ENCODE results near the gene TGFBR1. TPM values are rescaled to one million over a fixed set of nuclear protein-coding genes. Genes with fewer than 3 reads are reported as not detected.

TGFBR1 gene
- total RNA-seq, 2 experiments from 2014 or later = 12.9 to 14.6 TPM

- Histone ChIP-seq H3K27ac (ENCODE audit: low read depth in 1 of 2, low read length in 2 of 2) (no peak overlapping the region), H3K4me3 (ENCODE audit: low read length) (peak overlapping the region; percentile 47), H3K27me3 (ENCODE audit: control insufficient read depth in 1 of 2, insufficient read depth in 2 of 2, low read length in 2 of 2) (no peaks in the 10 kb centered on the region), H3K4me1 (ENCODE audit: insufficient read depth, low read length) (peaks cover 76% of the 10 kb centered on the region), H3K9me3 (ENCODE audit: control insufficient read depth in 1 of 2, insufficient read depth in 1 of 2, low read length in 2 of 2) (no peaks in the 10 kb centered on the region), H3K36me3 (ENCODE audit: insufficient read depth, low read length) (no peaks in the 10 kb centered on the region)
- Mint-ChIP-seq H3K27me3 (no peaks in the 10 kb centered on the region), H3K4me1 (ENCODE audit: low read depth) (peaks cover 81% of the 10 kb centered on the region), H3K9me3 (no peaks in the 10 kb centered on the region), H3K36me3 (ENCODE audit: low read depth) (no peaks in the 10 kb centered on the region), H3K4me3 (peak overlapping the region; percentile 87), H3K27ac (peak overlapping the region; percentile 69)
- ATAC-seq (ENCODE audit: poor library complexity) = no peak
- no peak for TF ChIP-seq CTCF (IDR thresholded peaks at IDR 0.05)
- DNase-seq = peak in 4 of 14 experiments; percentile 23 to 80 (median 61)
- ChIA-PET CTCF (interaction anchor here (0.7 kb wide), 1 partner anchor 84 kb away, joined by 3 read pairs; no protein-coding TSS in a partner anchor), POLR2A (interaction anchor here (1.1 to 3.0 kb wide), 13 partner anchors 8 to 81 kb away, joined by 4 to 58 read pairs (median 13); partner anchors contain the start of gene TGFBR1)
- intact Hi-C loops (cut with DNase I, micrococcal nuclease) = loop anchor here in 1 of 2 experiments (5.0 kb wide), 1 partner anchor 55 kb away; no protein-coding TSS in a partner anchor
Observed at GRCh38 chr9:99056886-99057664, 47.8 kb upstream of the TGFBR1 start.

GRCh38 chr9:99057665-99058625 lies 47.0 kb upstream of the TGFBR1 start:
- ATAC-seq (ENCODE audit: poor library complexity) (peak; percentile 76), DNase-seq (peak; percentile 27 to 94 (median 60))
- Mint-ChIP-seq H3K27ac (peak overlapping the region; percentile 69), H3K4me3 (peak overlapping the region; percentile 87), H3K9me3 (no peaks in the 10 kb centered on the region), H3K27me3 (no peaks in the 10 kb centered on the region), H3K4me1 (ENCODE audit: low read depth) (peaks cover 76% of the 10 kb centered on the region), H3K36me3 (ENCODE audit: low read depth) (no peaks in the 10 kb centered on the region)
- Histone ChIP-seq H3K27ac (ENCODE audit: low read depth in 1 of 2, low read length in 2 of 2) (peak overlapping the region in 1 of 2 donors; percentile 57), H3K4me3 (ENCODE audit: low read length) (peak overlapping the region; percentile 47), H3K36me3 (ENCODE audit: insufficient read depth, low read length) (no peaks in the 10 kb centered on the region), H3K27me3 (ENCODE audit: control insufficient read depth in 1 of 2, insufficient read depth in 2 of 2, low read length in 2 of 2) (no peaks in the 10 kb centered on the region), H3K4me1 (ENCODE audit: insufficient read depth, low read length) (peaks cover 67% of the 10 kb centered on the region), H3K9me3 (ENCODE audit: control insufficient read depth in 1 of 2, insufficient read depth in 1 of 2, low read length in 2 of 2) (no peaks in the 10 kb centered on the region)
- no peak for TF ChIP-seq CTCF (IDR thresholded peaks at IDR 0.05)
- ChIA-PET CTCF (interaction anchor here (0.7 kb wide), 1 partner anchor 83 kb away, joined by 3 read pairs; no protein-coding TSS in a partner anchor), POLR2A (interaction anchor here (0.7 to 3.0 kb wide), 22 partner anchors 8 to 164 kb away, joined by 3 to 58 read pairs (median 5); partner anchors contain the start of genes ALG2, SEC61B and TGFBR1)
- intact Hi-C loops (cut with DNase I, micrococcal nuclease) = loop anchor here (1.0 to 5.0 kb wide), 5 partner anchors 19 to 77 kb away; no protein-coding TSS in a partner anchor
